Measurements from ENCODE around the gene C3orf33. TPM values are rescaled to one million over a fixed set of nuclear protein-coding genes. Genes with fewer than 3 reads are reported as not detected.
A peak's percentile ranks its signal among the peaks of the same experiment; 100 is the strongest.

The C3orf33 gene
- total and polyA plus RNA-seq, 2 of the 13 experiments (the other 11 are each of a cell fraction or from before 2014, with no cell fraction given) = 9.2 to 12.6 TPM

DNA sequence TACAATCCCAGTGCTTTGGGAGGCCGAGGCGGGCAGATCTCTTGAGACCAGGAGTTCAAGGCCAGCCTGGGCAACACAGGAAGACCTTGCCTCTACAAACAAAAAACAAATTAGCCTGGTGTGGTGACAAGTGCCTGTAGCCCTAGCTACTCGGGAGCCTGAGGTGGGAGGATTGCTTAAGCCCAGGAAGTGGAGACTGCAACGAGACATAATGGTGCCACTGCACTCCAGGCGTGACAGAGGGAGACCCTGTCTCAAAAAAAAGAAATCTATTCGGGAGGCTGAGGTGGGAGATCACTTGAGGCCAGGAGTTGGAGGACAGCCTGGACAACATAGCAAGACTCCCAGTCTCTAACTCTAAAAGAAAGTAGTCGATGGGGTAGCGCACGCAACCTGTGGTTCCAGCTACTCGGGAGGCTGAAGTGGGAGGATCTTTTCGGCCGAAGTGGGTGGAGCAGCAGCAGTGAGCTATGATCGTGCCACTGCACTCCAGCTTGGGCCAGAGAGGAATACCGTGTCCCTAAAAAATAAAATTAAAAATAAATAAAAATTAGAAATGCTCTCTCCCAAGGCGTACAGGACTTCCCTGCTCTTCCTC lies 775 bp downstream of the C3orf33 start (continued):
- TF ChIP-seq GFI1 (CRISPR knock-in tag; IDR thresholded peaks at IDR 0.05; ENCODE audit: borderline replicate concordance) (peak; percentile 67; the same call in 1 of the 2 replicates), RFX3 (CRISPR knock-in tag; IDR thresholded peaks at IDR 0.05) (no peak), NKX3-1 (CRISPR knock-in tag; IDR thresholded peaks at IDR 0.05) (0 out of 2 replicates have a peak, but pooled peaks have one; percentile 36), ZNF773 (CRISPR knock-in tag; IDR thresholded peaks at IDR 0.05; ENCODE audit: borderline replicate concordance) (no peak), ZNF777 (CRISPR knock-in tag; IDR thresholded peaks at IDR 0.05) (no peak), ZNF468 (CRISPR knock-in tag; IDR thresholded peaks at IDR 0.05) (no peak), FOXA3 (CRISPR knock-in tag; IDR thresholded peaks at IDR 0.05) (0 out of 2 replicates have a peak, but pooled peaks have one; percentile 42), CREM (IDR thresholded peaks at IDR 0.05) (peak; percentile 36; the same call in 1 of the 2 replicates), CREM (CRISPR knock-in tag; IDR thresholded peaks at IDR 0.05) (no peak), DPF2 (CRISPR knock-in tag; IDR thresholded peaks at IDR 0.05; ENCODE audit: borderline replicate concordance, low read depth) (peak; percentile 68; the same call in 1 of the 2 replicates), MIER3 (CRISPR knock-in tag; IDR thresholded peaks at IDR 0.05; ENCODE audit: borderline replicate concordance) (0 out of 2 replicates have a peak, but pooled peaks have one; percentile 25), TBX2 (CRISPR knock-in tag; IDR thresholded peaks at IDR 0.05; ENCODE audit: borderline replicate concordance) (peak; percentile 42; the same call in 1 of the 2 replicates), SOX5 (CRISPR knock-in tag; IDR thresholded peaks at IDR 0.05; ENCODE audit: borderline replicate concordance) (no peak), ETV5 (CRISPR knock-in tag; IDR thresholded peaks at IDR 0.05; ENCODE audit: borderline replicate concordance) (peak; percentile 77), HNRNPLL (IDR thresholded peaks at IDR 0.05; ENCODE audit: low read depth, low read length, poor library complexity, severe bottlenecking) (no peak), GABPA (IDR thresholded peaks at IDR 0.05; ENCODE audit: low read depth, low read length) (no peak), GABPA (CRISPR knock-in tag; IDR thresholded peaks at IDR 0.05; ENCODE audit: low read depth) (peak; percentile 32; the same call in 1 of the 2 replicates), ZNF264 (CRISPR knock-in tag; IDR thresholded peaks at IDR 0.05) (0 out of 2 replicates have a peak, but pooled peaks have one; percentile 38), HNF4A (CRISPR knock-in tag; IDR thresholded peaks at IDR 0.05) (peak; percentile 77), FOXP1 (IDR thresholded peaks at IDR 0.05) (no peak), FOXP1 (CRISPR knock-in tag; IDR thresholded peaks at IDR 0.05) (peak; percentile 47; the same call in 1 of the 2 replicates)
- TF ChIP-seq, protein P1, sequence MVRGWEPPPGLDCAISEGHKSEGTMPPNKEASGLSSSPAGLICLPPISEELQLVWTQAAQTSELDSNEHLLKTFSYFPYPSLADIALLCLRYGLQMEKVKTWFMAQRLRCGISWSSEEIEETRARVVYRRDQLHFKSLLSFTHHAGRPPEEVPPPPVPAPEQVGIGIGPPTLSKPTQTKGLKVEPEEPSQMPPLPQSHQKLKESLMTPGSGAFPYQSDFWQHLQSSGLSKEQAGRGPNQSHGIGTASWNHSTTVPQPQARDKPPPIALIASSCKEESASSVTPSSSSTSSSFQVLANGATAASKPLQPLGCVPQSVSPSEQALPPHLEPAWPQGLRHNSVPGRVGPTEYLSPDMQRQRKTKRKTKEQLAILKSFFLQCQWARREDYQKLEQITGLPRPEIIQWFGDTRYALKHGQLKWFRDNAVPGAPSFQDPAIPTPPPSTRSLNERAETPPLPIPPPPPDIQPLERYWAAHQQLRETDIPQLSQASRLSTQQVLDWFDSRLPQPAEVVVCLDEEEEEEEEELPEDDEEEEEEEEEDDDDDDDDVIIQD (CRISPR knock-in tag; IDR thresholded peaks at IDR 0.05; ENCODE audit: low read depth) = peak; percentile 39; the same call in 1 of the 2 replicates
- TF ChIP-seq, protein P2, sequence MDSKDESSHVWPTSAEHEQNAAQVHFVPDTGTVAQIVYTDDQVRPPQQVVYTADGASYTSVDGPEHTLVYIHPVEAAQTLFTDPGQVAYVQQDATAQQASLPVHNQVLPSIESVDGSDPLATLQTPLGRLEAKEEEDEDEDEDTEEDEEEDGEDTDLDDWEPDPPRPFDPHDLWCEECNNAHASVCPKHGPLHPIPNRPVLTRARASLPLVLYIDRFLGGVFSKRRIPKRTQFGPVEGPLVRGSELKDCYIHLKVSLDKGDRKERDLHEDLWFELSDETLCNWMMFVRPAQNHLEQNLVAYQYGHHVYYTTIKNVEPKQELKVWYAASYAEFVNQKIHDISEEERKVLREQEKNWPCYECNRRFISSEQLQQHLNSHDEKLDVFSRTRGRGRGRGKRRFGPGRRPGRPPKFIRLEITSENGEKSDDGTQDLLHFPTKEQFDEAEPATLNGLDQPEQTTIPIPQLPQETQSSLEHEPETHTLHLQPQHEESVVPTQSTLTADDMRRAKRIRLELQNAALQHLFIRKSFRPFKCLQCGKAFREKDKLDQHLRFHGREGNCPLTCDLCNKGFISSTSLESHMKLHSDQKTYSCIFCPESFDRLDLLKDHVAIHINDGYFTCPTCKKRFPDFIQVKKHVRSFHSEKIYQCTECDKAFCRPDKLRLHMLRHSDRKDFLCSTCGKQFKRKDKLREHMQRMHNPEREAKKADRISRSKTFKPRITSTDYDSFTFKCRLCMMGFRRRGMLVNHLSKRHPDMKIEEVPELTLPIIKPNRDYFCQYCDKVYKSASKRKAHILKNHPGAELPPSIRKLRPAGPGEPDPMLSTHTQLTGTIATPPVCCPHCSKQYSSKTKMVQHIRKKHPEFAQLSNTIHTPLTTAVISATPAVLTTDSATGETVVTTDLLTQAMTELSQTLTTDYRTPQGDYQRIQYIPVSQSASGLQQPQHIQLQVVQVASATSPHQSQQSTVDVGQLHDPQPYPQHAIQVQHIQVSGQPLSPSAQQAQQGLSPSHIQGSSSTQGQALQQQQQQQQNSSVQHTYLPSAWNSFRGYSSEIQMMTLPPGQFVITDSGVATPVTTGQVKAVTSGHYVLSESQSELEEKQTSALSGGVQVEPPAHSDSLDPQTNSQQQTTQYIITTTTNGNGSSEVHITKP (CRISPR knock-in tag; IDR thresholded peaks at IDR 0.05; ENCODE audit: low read depth) = 0 out of 2 replicates have a peak, but pooled peaks have one; percentile 14
- TF ChIP-seq, protein P3, sequence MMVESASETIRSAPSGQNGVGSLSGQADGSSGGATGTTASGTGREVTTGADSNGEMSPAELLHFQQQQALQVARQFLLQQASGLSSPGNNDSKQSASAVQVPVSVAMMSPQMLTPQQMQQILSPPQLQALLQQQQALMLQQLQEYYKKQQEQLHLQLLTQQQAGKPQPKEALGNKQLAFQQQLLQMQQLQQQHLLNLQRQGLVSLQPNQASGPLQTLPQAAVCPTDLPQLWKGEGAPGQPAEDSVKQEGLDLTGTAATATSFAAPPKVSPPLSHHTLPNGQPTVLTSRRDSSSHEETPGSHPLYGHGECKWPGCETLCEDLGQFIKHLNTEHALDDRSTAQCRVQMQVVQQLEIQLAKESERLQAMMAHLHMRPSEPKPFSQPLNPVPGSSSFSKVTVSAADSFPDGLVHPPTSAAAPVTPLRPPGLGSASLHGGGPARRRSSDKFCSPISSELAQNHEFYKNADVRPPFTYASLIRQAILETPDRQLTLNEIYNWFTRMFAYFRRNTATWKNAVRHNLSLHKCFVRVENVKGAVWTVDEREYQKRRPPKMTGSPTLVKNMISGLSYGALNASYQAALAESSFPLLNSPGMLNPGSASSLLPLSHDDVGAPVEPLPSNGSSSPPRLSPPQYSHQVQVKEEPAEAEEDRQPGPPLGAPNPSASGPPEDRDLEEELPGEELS (CRISPR knock-in tag; IDR thresholded peaks at IDR 0.05) = peak; percentile 86

Measured in HepG2 (cell line).